ENCODE measurements around the gene KCTD14. TPM values are rescaled to one million over a fixed set of nuclear protein-coding genes. Genes with fewer than 3 reads are reported as not detected.
"Not testable (repeated sequence)": the region's sequence is repeated elsewhere in the genome, so short reads cannot be mapped to it uniquely, and the experiment has no call there.

KCTD14 gene
- polyA plus RNA-seq, 3 donors = 1.2 to 17.9 (median 3.4) TPM

DNA sequence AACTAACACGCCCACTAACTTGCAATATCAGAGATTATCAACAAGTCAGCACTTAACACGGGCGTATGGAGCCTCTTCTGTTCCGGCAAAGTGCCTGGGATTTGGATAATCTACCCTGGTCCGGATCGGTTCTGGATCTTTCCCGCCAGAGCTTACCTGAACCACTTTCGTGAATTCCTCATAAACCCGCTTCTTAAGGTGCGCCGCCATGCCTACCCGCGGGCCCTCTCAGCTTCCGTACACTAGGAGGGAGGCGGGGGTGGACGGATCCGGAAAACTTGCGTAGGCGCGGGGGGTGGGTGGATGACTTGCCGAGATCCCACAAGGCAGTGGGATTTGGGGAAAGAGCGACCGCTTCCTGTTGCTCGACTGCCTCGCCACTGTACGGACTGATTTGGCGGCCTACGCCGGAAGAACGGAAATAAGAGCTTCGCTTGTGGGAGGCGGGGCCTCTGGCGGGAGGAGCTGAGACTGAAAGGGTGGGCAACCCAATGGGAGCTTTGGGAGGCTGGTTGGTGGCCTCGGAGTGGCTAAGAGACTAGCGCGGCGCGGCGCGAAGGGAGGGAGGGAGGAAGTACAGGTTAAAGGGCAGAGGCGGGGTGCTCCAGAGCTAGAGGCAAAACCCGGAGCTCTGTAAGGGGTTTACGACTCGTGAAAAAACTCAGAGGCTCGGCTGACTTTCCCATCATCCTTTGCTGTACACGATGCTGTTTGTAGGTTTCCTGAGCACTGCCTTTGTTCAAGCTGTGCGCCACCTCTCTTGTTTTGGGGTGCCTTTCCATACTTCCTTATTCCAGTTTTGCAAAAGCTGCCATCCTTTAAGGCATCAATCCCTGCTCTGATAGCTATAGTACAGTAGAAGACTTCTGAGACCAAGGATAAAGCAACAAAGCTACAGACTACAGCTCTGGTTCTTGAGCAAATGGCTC, 28.4 kb downstream of the KCTD14 start, which contains the start of gene INTS4:
INTS4 (minus strand) TSS at position 235 of the 929 bp plus-strand sequence; CDS start at position 210, 25 bp downstream.
- WGBS, 3 donors = 0 to 1% (median 0%) methylated on average over 47 of the region's 47 CpGs
- no peak within 1 kb of the TSS for H3K27ac ChIP-seq (ENCODE audit: low read depth, low read length)

DNA sequence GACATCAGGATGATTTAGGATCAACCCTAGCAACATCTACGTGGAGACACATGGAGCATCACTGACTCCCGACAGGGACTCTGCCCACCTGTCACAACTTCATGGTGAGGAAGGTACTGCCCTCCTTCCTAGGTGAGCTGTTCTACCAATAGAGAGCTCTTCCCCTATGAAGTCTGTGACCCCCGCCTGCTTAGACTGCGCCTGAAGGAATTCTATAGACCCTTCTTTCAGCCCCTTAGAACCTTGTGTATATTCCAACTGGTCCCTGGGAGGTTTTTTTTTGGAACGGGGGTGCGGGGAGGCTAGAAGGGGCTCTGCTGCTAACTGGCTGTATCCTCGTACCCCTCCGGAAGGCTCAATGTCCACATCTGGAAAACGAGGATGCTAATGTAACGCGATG, 29.2 kb downstream of the KCTD14 start:
- no peak overlapping the region for H3K27ac ChIP-seq (ENCODE audit: low read depth, low read length)
- 2 to 7% (median 6%) methylated on average over 11 of the region's 11 CpGs for WGBS, 3 donors

- WGBS, 3 donors = 86 to 93% (median 89%) methylated on average over 5 of the region's 5 CpGs
- H3K27ac ChIP-seq (ENCODE audit: low read depth, low read length) = no peak overlapping the region
Observed at GRCh38 chr11:77990981-77991380, 32.1 kb downstream of the KCTD14 start.

GRCh38 chr11:77986456-77986855, 36.6 kb downstream of the KCTD14 start:
- H3K27ac ChIP-seq (ENCODE audit: low read depth, low read length) = not testable (repeated sequence)
- WGBS, 3 donors = 97 to 99% (median 98%) methylated on average over 8 of the region's 8 CpGs

GRCh38 chr11:77981346-77981947, 41.6 kb downstream of the KCTD14 start:
- 95 to 98% (median 98%) methylated on average over 2 of the region's 2 CpGs for WGBS, 3 donors
- H3K27ac ChIP-seq (ENCODE audit: low read depth, low read length) = no peak overlapping the region

DNA sequence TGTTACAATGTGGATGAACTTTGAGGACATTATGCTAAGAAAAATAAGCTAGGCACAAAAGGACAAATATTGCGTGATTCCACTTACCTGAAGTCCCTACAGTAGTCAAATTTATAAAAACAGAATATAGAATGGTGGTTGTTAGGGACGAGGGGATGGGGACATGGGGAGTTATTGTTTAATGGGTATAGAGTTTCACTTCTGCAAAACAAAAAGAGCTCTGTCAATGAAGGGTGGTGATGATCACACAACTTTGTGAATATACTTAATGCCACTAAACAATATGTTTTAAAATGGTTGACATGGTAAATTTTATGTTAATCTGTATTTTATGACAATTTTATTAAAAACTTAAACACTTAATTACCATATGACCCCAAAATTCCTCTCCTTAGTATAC, 54.7 kb downstream of the KCTD14 start:
- H3K27ac ChIP-seq (ENCODE audit: low read depth, low read length) = no peak overlapping the region
- 86 to 95% (median 94%) methylated on average over 2 of the region's 2 CpGs for WGBS, 3 donors

DNA sequence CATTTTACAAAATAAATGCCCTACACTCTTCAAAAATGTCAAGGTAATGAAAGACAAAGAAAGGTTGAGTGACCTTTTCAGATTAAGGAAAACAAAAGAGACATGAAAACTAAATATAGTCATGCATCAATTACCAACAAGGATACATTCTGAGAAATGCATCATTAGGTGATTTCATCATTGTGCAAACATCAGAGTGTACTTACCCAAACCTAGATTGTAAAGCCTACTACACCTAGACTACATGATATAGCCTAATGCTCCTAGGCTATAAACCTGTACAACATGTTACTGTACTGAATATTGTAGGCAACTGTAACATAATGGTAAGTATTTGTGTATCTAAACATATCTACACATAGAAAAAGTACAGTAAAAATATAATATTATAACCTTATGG, 55.3 kb downstream of the KCTD14 start:
- no peak overlapping the region for H3K27ac ChIP-seq (ENCODE audit: low read depth, low read length)

DNA sequence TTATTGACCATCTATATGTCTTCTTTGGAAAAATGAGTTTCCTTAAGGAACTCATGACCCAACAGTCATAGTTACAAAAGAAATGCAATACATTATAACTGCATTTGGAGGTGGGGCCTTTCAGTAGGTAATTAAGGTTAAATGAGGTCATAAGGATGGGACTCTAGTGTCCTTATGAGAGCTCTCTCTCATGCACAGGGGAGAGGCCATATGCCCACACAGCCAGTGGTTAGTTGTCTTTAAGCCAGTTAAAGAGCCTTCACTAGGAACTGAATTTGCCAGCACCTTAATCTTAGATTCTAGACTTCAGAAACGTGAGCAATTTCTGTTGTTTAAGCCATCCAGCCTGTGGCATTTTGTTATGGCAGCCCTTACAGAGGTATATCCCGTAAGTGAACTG, 56.0 kb downstream of the KCTD14 start:
- H3K27ac ChIP-seq (ENCODE audit: low read depth, low read length) = no peak overlapping the region
- 95 to 99% (median 96%) methylated on average over 2 of the region's 2 CpGs for WGBS, 3 donors

GRCh38 chr11:77966338-77966737, 56.7 kb downstream of the KCTD14 start:
- H3K27ac ChIP-seq (ENCODE audit: low read depth, low read length) = no peak overlapping the region
- 84 to 92% (median 92%) methylated on average over 2 of the region's 2 CpGs for WGBS, 3 donors

Other genes with a start within 250 kb of the KCTD14 start
- gene RSF1, start 202.6 kb downstream of the KCTD14 start, polyA plus RNA-seq = 10 to 100 TPM in 2 of 3 donors, 1 to 10 TPM in 1; 5.9 to 13.5 (median 10.5) TPM
- 100 to 1,000 TPM in 2 of 3 donors, 10 to 100 TPM in 1; 34.5 to 120 (median 103) TPM for gene AAMDC, start 202.1 kb downstream of the KCTD14 start, polyA plus RNA-seq
- gene INTS4, start 28.6 kb downstream of the KCTD14 start, polyA plus RNA-seq = 10 to 100 TPM; 11.4 to 24.5 (median 13.2) TPM
- gene THRSP, start 40.6 kb upstream of the KCTD14 start, polyA plus RNA-seq = 100 to 1,000 TPM in 2 of 3 donors, 10 to 100 TPM in 1; 87.4 to 228 (median 113) TPM
- gene NDUFC2, start 56.6 kb upstream of the KCTD14 start, polyA plus RNA-seq = 100 to 1,000 TPM; 111 to 327 (median 210) TPM
- 10 to 100 TPM; 14.1 to 36.2 (median 32.3) TPM for gene ALG8, start 116.3 kb upstream of the KCTD14 start, polyA plus RNA-seq
- gene KCTD21, start 165.3 kb upstream of the KCTD14 start, polyA plus RNA-seq = 1 to 10 TPM; 2.7 to 8.4 (median 7.6) TPM
- 1 to 10 TPM; 3.3 to 6.6 (median 6.3) TPM for gene USP35, start 165.6 kb upstream of the KCTD14 start, polyA plus RNA-seq

Data from adipose tissue (tissue), 3 donors.